Endodermal cell (in vitro differentiated cells): Measurements from ENCODE around the gene GRB14. TPM values are rescaled to one million over a fixed set of nuclear protein-coding genes. Genes with fewer than 3 reads are reported as not detected.

Experiments
- DNase-seq: peaks from one replicate; pipeline ENCODE4 v3.0.0-alpha.2; 2017
- H3K27ac ChIP-seq: 2 replicates; pipeline ENCODE4 v1.5.1; 2013; ENCODE audit warnings: mild to moderate bottlenecking, low read depth, low read length, moderate library complexity
- H3K27me3 ChIP-seq: 2 replicates; pipeline ENCODE4 v1.6.1; 2013; ENCODE audit warnings: mild to moderate bottlenecking, low read length, moderate library complexity; ENCODE audit not compliant: insufficient read depth, control insufficient read depth, poor library complexity, severe bottlenecking
- H3K36me3 ChIP-seq: 2 replicates; pipeline ENCODE4 v1.7.0; 2013; ENCODE audit warnings: mild to moderate bottlenecking, low read length, moderate library complexity; ENCODE audit not compliant: control insufficient read depth, insufficient read depth
- H3K4me1 ChIP-seq: one replicate; pipeline ENCODE4 v1.7.0; 2013; ENCODE audit warnings: low read length; ENCODE audit not compliant: control insufficient read depth, insufficient read depth
- H3K4me3 ChIP-seq: 2 replicates; pipeline ENCODE4 v1.5.1; 2013; ENCODE audit warnings: mild to moderate bottlenecking, low read length, moderate library complexity
- H3K9ac ChIP-seq: 2 replicates; pipeline ENCODE4 v1.6.1; 2013; ENCODE audit warnings: mild to moderate bottlenecking, low read length, moderate library complexity; ENCODE audit not compliant: poor library complexity, severe bottlenecking; ENCODE audit errors: extremely low read depth
- H3K9me3 ChIP-seq: 2 replicates; pipeline ENCODE4 v1.6.1; 2013; ENCODE audit warnings: mild to moderate bottlenecking, low read length, moderate library complexity; ENCODE audit not compliant: control insufficient read depth
- H3K27ac Mint-ChIP-seq: 2 replicates; pipeline ENCODE4 v1.8.0; 2020; ENCODE audit warnings: mixed read lengths
- H3K27me3 Mint-ChIP-seq: 2 replicates; pipeline ENCODE4 v1.8.0; 2021; ENCODE audit warnings: mild to moderate bottlenecking, mixed read lengths; ENCODE audit not compliant: insufficient read depth
- H3K36me3 Mint-ChIP-seq: 2 replicates; pipeline ENCODE4 v1.8.0; 2020; ENCODE audit warnings: low read depth, mixed read lengths
- H3K4me1 Mint-ChIP-seq: 2 replicates; pipeline ENCODE4 v1.8.0; 2020; ENCODE audit warnings: mixed read lengths
- H3K4me3 Mint-ChIP-seq: 2 replicates; pipeline ENCODE4 v1.8.0; 2020; ENCODE audit warnings: mild to moderate bottlenecking, moderate library complexity, mixed read lengths
- H3K9me3 Mint-ChIP-seq: 2 replicates; pipeline ENCODE4 v1.8.0; 2020; ENCODE audit warnings: mild to moderate bottlenecking, mixed read lengths
- CTCF ChIP-seq: fragments of 200-600 bp; sonication (generic); conservative IDR thresholded peaks from 2 replicates; pipeline ENCODE4 v1.5.0; 2021; ENCODE audit warnings: antibody characterized with exemption, mild to moderate bottlenecking
- WGBS, 2 experiments: methylation state at CpG; one replicate each; pipeline versions ENCODE4 v1.1.5 to v1.1.7; 2013; ENCODE audit warnings: missing lambda C conversion rate in 2 of 2, mixed read lengths in 1 of 2; ENCODE audit not compliant: insufficient coverage in 1 of 2, insufficient read length in 1 of 2; 5-methylcytosine and 5-hydroxymethylcytosine counted together
- total RNA-seq, 2 donors: library from RNA; stranded (reverse); fragmentation: NEBNext Ultra II Directional in 1 of 2; extraction: Animal tissue kit (Norgen Biotek cat#: 25700) in 1 of 2; gene quantifications; 2 replicates in 1 of 2; 3 replicates in 1 of 2; pipeline ENCODE4 v1.2.1, GENCODE V29; 2021

GRB14 gene
- total RNA-seq, 2 donors from 2014 or later, result 16.5 to 21.4 TPM

GRCh38 chr2:164495491-164496223, 125.6 kb downstream of the GRB14 start:
- no peak overlapping the region for H3K4me3 ChIP-seq
- peak; percentile 83 for TF ChIP-seq CTCF
- H3K9me3 ChIP-seq, result no peaks in the 10 kb centered on the region
- H3K27ac ChIP-seq, result no peak overlapping the region
- no peaks in the 10 kb centered on the region for H3K36me3 ChIP-seq
- peaks cover 11% of the 10 kb centered on the region for H3K4me1 Mint-ChIP-seq
- peak; percentile 57 for DNase-seq
- H3K4me3 Mint-ChIP-seq, result no peak overlapping the region
- H3K9ac ChIP-seq, result no peak overlapping the region
- 65 to 74% methylated on average over 3 to 6 of the region's 6 CpGs for WGBS, 2 experiments
- H3K27me3 Mint-ChIP-seq, result no peaks in the 10 kb centered on the region
- H3K9me3 Mint-ChIP-seq, result no peaks in the 10 kb centered on the region
- no peak overlapping the region for H3K27ac Mint-ChIP-seq
- H3K4me1 ChIP-seq, result no peaks in the 10 kb centered on the region
- H3K36me3 Mint-ChIP-seq, result no peaks in the 10 kb centered on the region
- no peaks in the 10 kb centered on the region for H3K27me3 ChIP-seq

GRCh38 chr2:164485541-164485940, 135.7 kb downstream of the GRB14 start:
- WGBS, 2 experiments, result 83 to 100% methylated on average over 1 of the region's 1 CpG
- H3K27ac Mint-ChIP-seq, result no peak overlapping the region
- DNase-seq, result no peak

GRCh38 chr2:164479460-164479859, 141.8 kb downstream of the GRB14 start:
- Histone ChIP-seq H3K27me3 (no peaks in the 10 kb centered on the region), H3K27ac (no peak overlapping the region), H3K9ac (no peak overlapping the region), H3K36me3 (no peaks in the 10 kb centered on the region), H3K4me3 (no peak overlapping the region), H3K4me1 (no peaks in the 10 kb centered on the region), H3K9me3 (no peaks in the 10 kb centered on the region)
- WGBS, 2 experiments, result 36% methylated on average over 2 of the region's 2 CpGs; no CpG with 5 or more reads in 1 of the 2 experiments
- H3K9me3 Mint-ChIP-seq, result no peaks in the 10 kb centered on the region
- TF ChIP-seq CTCF, result peak; percentile 82
- H3K27me3 Mint-ChIP-seq, result no peaks in the 10 kb centered on the region
- peak; percentile 78 for DNase-seq
- no peaks in the 10 kb centered on the region for H3K36me3 Mint-ChIP-seq
- no peaks in the 10 kb centered on the region for H3K4me1 Mint-ChIP-seq
- H3K4me3 Mint-ChIP-seq, result no peak overlapping the region
- H3K27ac Mint-ChIP-seq, result no peak overlapping the region

More at GRCh38 chr2:164485541-164485940, 135.7 kb downstream of the GRB14 start:
- Mint-ChIP-seq H3K9me3 (no peaks in the 10 kb centered on the region), H3K4me3 (no peak overlapping the region), H3K36me3 (no peaks in the 10 kb centered on the region), H3K27me3 (no peaks in the 10 kb centered on the region), H3K4me1 (no peaks in the 10 kb centered on the region)
- no peak overlapping the region for H3K27ac ChIP-seq
- no peak overlapping the region for H3K4me3 ChIP-seq
- H3K9me3 ChIP-seq, result no peaks in the 10 kb centered on the region
- no peaks in the 10 kb centered on the region for H3K27me3 ChIP-seq
- no peaks in the 10 kb centered on the region for H3K36me3 ChIP-seq
- TF ChIP-seq CTCF, result no peak
- no peaks in the 10 kb centered on the region for H3K4me1 ChIP-seq
- H3K9ac ChIP-seq, result no peak overlapping the region
